ENCODE data around the gene ELOVL1. TPM values are rescaled to one million over a fixed set of nuclear protein-coding genes. Genes with fewer than 3 reads are reported as not detected.

The ELOVL1 gene
- polyA plus RNA-seq, 4 donors = 45.2 to 87.2 (median 80.5) TPM

GRCh38 chr1:43331688-43332087, 36.1 kb downstream of the ELOVL1 start:
- no peak for DNase-seq (ENCODE audit: low read depth in 4 of 4, low spot score in 3 of 4)

- DNase-seq (ENCODE audit: low read depth in 4 of 4, low spot score in 3 of 4) = no peak
Observed at GRCh38 chr1:43329995-43330751, 37.6 kb downstream of the ELOVL1 start.

- no peak for DNase-seq (ENCODE audit: low read depth in 4 of 4, low spot score in 3 of 4)
Observed at GRCh38 chr1:43327549-43328292, 40.1 kb downstream of the ELOVL1 start.

GRCh38 chr1:43325381-43325780, 42.4 kb downstream of the ELOVL1 start:
- DNase-seq (ENCODE audit: low read depth in 4 of 4, low spot score in 3 of 4) = no peak

GRCh38 chr1:43324810-43325209, 43.0 kb downstream of the ELOVL1 start:
- DNase-seq (ENCODE audit: low read depth in 4 of 4, low spot score in 3 of 4) = no peak

GRCh38 chr1:43322506-43322905, 45.3 kb downstream of the ELOVL1 start:
- DNase-seq (ENCODE audit: low read depth in 4 of 4, low spot score in 3 of 4) = no peak

- no peak for DNase-seq (ENCODE audit: low read depth in 4 of 4, low spot score in 3 of 4)
Observed at GRCh38 chr1:43321331-43321891, 46.4 kb downstream of the ELOVL1 start.

- no peak for DNase-seq (ENCODE audit: low read depth in 4 of 4, low spot score in 3 of 4)
Observed at GRCh38 chr1:43319766-43320165, 48.0 kb downstream of the ELOVL1 start.

GRCh38 chr1:43319288-43319687, 48.5 kb downstream of the ELOVL1 start:
- DNase-seq (ENCODE audit: low read depth in 4 of 4, low spot score in 3 of 4) = no peak

- DNase-seq (ENCODE audit: low read depth in 4 of 4, low spot score in 3 of 4) = no peak
Observed at GRCh38 chr1:43318831-43319230, 49.0 kb downstream of the ELOVL1 start.

GRCh38 chr1:43317817-43318471, 49.9 kb downstream of the ELOVL1 start:
- DNase-seq (ENCODE audit: low read depth in 4 of 4, low spot score in 3 of 4) = no peak

- DNase-seq (ENCODE audit: low read depth in 4 of 4, low spot score in 3 of 4) = no peak
Observed at GRCh38 chr1:43316738-43317520, 50.9 kb downstream of the ELOVL1 start.

GRCh38 chr1:43315963-43316737, 51.7 kb downstream of the ELOVL1 start:
- DNase-seq (ENCODE audit: low read depth in 4 of 4, low spot score in 3 of 4) = no peak

- DNase-seq (ENCODE audit: low read depth in 4 of 4, low spot score in 3 of 4) = no peak
Observed at GRCh38 chr1:43315481-43315880, 52.3 kb downstream of the ELOVL1 start.

- no peak for DNase-seq (ENCODE audit: low read depth in 4 of 4, low spot score in 3 of 4)
Observed at GRCh38 chr1:43314233-43314632, 53.6 kb downstream of the ELOVL1 start.

- no peak for DNase-seq (ENCODE audit: low read depth in 4 of 4, low spot score in 3 of 4)
Observed at GRCh38 chr1:43313771-43314170, 54.0 kb downstream of the ELOVL1 start.
